SK-N-MC (cell line): ENCODE results near the gene ROCK2.

Experiments used
- EZH2 ChIP-seq: fragments of 200-600 bp; sonication (generic); IDR thresholded peaks from one replicate; pipeline ENCODE4 v1.6.1; 2017; ENCODE audit warnings: antibody characterized with exemption
- FOXP2 ChIP-seq: optimal IDR thresholded peaks from 2 replicates; pipeline ENCODE3; 2011; ENCODE audit warnings: mild to moderate bottlenecking, moderate library complexity; ENCODE audit not compliant: insufficient read depth; ENCODE audit errors: extremely low read length, control extremely low read depth
- POLR2AphosphoS5 ChIP-seq: IDR thresholded peaks from 2 replicates; pipeline ENCODE4 v1.6.1; 2012; ENCODE audit warnings: mild to moderate bottlenecking, low read depth, low read length, borderline replicate concordance

DNA sequence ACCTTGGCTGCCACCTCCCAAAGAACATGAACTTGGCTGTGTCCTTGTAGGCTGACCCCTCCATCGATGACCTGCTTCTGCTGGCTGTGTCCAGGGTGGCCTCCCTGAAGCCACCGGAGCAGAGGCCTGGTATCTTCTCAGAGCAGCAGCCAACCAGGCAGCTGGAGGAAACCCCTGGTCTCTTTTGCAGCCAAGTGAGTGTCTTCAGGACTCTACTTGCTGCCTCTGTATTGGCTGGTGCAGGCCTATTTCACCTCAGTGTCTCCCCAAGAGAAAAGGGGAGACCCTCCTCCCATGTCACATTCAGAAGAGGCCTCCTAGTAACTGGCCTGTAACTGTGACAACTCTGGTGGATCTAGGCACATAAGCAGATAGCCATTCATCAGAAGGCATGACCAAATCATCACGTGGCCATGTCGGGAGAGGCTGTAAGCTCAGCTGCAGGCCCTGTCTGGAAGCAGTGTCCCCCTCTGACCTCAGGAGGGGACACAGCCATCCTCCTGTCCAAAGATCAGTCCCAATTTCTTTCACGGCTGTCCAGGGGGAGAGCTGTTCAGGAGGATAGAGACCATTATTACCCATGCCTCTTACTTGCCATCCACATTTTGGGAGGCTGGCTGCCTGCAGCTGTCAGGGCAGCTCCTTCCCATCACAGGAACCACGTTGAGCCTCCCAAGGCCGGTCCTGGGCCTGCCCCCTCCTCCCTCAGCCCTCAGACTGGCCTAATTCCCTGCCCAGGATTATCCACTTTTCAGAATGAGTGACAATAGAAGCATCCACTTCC lies 20.9 kb upstream of the ROCK2 start:
- no peak for TF ChIP-seq POLR2AphosphoS5
- TF ChIP-seq EZH2 = no peak
- no peak for TF ChIP-seq FOXP2
